ENCODE measurements around the gene DUSP28. TPM values are rescaled to one million over a fixed set of nuclear protein-coding genes. Genes with fewer than 3 reads are reported as not detected.
"Not testable (repeated sequence)": the region's sequence is repeated elsewhere in the genome, so short reads cannot be mapped to it uniquely, and the experiment has no call there.

Gene DUSP28, protein sequence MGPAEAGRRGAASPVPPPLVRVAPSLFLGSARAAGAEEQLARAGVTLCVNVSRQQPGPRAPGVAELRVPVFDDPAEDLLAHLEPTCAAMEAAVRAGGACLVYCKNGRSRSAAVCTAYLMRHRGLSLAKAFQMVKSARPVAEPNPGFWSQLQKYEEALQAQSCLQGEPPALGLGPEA
- 9.2 and 9.6 TPM in 2 replicates for total RNA-seq

DNA sequence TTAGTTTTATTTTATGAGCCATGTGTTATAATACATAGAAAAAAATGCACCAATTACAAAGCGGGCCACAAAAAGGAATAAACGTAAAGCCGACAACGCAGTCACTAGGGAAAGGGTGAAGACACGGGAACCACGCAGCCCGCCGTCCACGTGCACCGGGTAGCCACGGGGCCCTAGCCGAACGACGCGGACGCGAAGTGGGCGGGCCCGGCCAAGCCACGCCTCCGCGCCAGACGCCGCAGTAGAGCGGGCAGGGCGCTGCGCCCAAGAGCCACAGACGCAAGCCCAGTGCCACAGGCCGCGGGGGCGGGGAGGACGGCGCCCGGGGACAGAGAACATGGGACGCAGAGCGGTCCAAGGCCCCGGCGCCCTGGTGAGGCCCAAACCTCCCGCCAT, at the start of gene DUSP28:
TSS of gene DUSP28 (plus strand) at position 274 of the 396 bp plus-strand sequence. CDS start 328 bp downstream, outside the sequence.
- intact Hi-C loops (cut with micrococcal nuclease), result loop anchor here (1.0 to 10.0 kb wide), 7 partner anchors 8 to 1325 kb away; partner anchors contain the start of genes NDUFA10 and RNPEPL1

DNA sequence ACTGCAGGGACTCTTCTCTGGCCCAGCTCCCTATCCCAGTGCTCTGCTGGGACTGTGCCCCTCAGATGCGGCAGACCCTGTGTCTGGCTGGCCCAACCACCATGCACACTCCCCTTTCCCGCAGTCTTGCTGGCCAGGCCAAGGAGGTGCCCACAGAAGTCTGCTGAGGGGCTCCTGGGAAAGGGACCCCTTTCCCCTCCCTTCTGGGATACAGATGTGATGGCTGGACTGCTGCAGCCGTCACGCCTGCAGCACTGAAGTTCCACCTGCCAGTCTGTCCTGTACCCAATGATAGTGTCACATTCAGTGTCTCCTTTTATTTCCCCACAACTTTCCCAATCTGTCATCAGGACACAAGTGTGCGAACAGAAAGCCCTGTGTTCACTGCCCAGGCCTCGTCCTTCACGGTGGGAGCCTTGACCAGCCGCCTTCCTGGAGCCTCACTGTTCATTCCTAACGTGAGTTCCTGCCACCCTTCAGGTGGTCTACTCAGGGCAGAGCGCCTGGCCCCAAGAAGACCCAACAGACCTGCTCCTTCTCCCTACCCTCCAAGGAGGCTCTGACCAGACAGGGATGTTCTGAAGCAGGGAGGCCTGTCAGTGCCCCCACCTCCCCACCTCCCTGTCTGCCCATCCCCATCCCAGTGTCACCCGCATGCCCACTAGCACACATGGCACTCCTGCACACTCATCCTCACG, 49.5 kb upstream of the DUSP28 start:
- intact Hi-C loops (cut with micrococcal nuclease), result loop anchor here (5.0 kb wide), 1 partner anchor 77 kb away; the partner anchor contains the start of gene CAPN10

DNA sequence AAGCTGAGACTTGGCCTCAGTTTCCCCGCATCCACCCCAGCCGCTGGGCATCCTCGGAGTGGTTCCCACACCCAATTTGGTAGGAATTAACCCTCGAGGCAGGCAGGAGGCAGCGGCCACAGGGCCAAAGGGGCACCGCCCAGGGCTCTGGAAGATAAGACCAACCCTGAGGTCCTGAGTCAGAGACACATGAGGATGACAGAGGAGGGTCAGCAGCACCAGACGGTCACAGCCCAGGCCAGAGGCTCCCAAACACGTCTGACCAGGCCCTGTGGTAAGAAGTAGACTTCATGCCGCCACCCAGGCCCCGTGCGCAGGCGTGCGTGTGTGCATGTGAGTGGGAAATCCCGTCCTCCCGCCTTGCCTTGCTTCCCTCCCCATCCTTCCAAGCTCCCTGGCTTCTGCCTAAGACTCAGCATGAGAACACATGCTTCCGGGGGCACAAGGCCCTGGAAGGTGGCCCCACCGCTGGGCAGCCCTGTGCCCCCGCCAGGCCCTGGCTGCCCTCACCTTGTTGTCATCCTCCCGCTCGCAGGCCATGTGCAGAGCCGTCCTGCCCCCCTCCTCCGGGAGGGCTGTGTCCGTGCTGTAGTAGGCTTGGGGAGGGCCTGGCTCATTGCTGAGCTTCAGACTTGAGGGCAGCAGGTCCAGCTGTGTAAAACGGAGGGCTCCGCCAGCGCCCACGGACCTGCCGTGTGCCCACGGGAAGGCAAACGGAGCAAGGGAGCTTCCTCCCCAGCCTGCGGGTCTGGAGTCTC, 48.6 kb upstream of the DUSP28 start:
- intact Hi-C loops (cut with micrococcal nuclease), result loop anchor here (5.0 kb wide), 1 partner anchor 76 kb away; the partner anchor contains the start of gene CAPN10

DNA sequence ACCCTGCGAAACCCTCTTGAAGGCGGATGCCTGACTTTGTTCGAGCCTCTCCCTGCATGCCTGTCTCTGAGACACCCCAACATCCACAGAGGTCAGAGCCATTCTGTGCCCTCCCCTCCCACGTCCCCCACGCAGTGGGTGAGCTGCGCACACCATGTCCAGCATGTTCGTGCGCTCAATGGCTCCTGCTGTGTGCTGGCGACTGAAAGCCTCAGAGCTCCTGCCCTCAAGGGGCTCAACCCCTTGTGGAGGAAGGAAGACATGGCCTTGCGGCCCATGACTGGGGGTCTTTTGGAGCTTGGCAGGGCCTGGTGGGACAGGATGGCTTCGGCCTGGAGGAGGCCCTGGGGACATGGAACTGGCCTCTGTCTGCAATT, 48.1 kb upstream of the DUSP28 start:
- intact Hi-C loops (cut with micrococcal nuclease), result loop anchor here (5.0 kb wide), 1 partner anchor 75 kb away; the partner anchor contains the start of gene CAPN10

DNA sequence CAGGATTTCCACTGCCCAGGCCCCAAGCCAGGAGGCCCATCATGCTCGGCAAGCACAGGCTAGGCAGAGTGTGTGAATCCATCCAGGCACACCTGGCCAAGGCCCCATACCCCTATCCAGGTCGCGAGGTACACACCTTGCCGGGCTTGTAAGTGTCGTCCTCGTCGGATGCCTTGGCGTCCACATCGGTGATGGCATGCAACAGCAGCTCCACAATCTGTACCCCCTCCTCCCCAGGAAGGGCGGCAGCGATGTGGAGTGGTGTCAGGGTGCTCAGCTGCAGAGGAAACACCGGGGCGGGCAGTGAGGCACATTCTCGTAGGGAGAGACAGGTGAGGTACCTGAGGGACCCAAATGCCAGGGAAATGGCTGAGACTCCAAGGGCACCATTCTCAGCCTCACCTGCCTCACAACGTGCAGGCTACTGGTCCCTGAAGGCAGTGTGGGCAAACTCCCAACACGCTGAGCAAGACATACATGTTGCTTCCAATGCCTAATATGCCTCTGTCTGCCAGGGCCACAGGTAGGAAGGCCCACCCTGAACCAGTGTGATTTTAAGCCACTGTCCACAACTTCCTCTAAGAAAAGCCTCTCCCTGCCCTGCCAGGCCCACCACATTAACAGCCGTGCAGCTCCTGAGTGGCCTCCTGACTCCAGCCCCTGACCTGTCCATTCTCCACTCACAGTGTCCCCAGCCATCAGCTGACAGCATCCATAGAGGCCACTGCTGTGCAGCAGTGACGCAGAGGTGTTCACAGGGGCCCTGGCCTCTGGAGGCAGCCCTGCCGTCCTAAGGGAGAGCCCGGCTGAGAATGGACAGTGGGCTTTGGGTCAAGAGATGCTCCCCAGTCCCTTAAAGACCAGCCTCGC, 47.3 kb upstream of the DUSP28 start:
- intact Hi-C loops (cut with micrococcal nuclease), result loop anchor here (5.0 kb wide), 1 partner anchor 74 kb away; the partner anchor contains the start of gene CAPN10

DNA sequence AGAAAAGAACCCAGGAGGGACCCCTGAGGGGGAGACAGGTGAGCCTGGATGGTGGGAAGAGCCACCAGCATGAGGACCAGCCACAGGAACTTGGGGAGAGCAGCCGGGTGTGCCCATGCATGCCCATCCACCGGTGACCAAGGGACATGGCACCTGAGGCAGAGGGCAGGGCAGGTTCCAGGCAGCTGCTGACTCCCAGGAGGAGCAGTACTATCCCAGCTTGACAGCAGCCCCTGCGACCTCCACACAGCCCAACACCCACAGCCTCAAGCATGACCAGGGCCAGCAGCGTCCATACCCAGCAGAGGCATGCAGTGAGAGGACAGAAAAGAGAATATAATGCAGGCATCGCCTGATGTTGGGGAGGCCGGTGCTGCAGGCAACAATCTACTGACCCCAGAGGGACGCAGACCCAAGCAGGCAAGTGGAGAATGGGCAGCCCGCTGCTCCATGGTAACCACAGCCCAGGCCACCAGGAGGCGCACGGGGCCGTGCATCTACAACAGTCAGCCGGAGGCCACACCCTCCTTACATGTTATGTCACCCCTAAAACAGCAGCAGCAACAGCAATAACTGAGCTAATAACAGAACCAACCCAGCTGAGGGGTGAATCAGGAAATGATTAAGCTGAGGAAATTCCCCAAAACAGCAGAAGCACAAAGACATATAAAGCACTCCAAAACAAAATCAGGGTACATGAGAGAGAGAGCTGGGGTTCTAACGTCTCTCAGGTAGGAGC, 46.4 kb upstream of the DUSP28 start:
- intact Hi-C loops (cut with micrococcal nuclease), result loop anchor here (1.0 to 5.0 kb wide), 4 partner anchors 47 to 319 kb away; partner anchors contain the start of genes CAPN10 and DUSP28

DNA sequence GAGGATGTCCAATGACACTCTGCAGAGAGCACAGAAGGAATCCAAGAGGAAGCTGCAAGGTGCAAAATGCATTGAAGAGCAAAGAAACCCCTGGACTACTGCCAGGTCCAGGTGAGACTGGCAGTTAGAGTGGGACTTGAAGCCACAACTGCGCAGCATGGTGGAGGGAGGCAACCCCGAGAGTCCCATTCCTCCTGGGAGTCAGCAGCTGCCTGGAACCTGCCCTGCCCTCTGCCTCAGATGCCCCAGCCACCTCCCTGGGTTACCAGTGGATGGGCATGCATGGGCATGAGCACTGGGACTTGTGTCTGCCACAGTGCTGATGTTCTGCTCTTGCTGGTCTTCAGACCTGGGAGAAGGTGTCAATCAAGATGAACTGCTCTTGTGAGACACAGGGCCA, 45.5 kb upstream of the DUSP28 start:
- intact Hi-C loops (cut with micrococcal nuclease), result loop anchor here (1.0 to 5.0 kb wide), 4 partner anchors 46 to 318 kb away; partner anchors contain the start of genes CAPN10 and DUSP28

DNA sequence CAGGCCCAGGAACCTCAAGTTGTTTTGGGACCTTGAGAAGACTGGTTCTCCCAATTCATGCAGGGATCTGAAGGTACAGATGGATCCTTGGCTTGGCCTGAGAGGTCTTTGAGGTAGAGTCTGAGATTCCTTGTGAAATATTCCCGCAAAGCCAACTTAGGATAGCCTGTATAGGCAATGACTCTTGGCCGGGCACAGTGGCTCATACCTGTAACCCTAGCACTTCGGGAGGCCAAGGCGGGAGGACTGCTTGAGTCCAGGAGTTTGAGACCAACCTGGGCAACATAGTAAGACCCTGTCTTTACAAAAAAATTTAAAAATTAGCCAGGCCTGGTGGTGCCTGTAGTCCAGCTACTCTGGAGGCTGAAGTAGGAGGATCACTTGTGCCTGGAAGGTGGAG, 42.8 kb upstream of the DUSP28 start:
- intact Hi-C loops (cut with micrococcal nuclease), result no loop called here

DNA sequence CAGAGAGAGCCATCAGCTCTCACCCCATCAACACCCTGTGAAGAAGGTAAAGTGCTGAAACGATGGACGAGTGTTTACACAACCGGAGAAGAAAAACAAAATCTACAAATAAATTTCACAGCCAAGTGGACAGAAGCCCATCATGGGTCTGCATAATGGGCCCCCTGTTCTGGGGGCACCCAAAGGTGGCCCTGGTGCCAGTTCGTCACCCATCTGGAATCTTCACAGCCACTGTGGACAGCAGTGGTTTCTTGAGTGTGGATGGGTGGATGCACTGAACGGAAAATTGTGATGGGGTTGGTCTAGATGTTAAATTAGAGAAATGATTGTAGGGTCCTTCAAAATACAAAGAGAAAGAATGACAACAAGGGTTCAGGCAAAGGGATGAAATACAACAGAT, 41.2 kb upstream of the DUSP28 start:
- intact Hi-C loops (cut with micrococcal nuclease), result no loop called here

DNA sequence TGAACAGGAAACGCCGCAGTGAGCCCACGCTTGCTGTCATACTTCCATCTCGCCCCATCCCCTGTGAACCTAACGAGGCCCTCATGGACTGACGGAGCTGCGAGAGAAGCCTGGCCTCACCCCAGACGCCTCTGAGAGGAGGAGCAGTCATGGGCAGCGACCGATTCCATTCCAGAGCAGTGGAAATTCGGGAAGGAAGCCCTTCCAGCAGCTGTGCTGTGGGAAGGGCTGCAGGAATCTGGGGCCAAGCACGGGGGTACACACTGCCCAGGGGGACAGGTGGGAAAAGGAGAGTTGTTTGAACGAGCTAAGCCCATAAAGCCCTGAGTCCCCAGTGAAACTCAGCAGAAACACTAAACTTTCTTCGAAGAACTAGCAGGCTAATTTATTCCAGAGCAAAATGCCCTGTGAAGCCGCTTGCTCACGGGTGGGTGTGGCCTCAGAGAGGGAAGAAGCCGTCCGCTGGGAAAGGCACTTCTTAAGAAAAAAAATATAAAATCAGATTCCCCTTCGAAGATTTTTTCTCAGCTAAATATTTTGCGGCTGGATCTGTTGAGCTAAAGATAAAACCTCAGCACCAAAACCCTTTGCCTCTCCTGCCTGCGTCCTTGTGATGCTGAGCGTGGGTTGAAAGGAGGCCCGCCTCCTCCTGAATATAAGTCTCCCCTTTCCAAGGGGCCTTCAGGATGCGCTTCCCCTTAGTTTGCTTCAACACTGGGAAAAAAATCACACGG, 40.6 kb upstream of the DUSP28 start:
- intact Hi-C loops (cut with micrococcal nuclease), result no loop called here

DNA sequence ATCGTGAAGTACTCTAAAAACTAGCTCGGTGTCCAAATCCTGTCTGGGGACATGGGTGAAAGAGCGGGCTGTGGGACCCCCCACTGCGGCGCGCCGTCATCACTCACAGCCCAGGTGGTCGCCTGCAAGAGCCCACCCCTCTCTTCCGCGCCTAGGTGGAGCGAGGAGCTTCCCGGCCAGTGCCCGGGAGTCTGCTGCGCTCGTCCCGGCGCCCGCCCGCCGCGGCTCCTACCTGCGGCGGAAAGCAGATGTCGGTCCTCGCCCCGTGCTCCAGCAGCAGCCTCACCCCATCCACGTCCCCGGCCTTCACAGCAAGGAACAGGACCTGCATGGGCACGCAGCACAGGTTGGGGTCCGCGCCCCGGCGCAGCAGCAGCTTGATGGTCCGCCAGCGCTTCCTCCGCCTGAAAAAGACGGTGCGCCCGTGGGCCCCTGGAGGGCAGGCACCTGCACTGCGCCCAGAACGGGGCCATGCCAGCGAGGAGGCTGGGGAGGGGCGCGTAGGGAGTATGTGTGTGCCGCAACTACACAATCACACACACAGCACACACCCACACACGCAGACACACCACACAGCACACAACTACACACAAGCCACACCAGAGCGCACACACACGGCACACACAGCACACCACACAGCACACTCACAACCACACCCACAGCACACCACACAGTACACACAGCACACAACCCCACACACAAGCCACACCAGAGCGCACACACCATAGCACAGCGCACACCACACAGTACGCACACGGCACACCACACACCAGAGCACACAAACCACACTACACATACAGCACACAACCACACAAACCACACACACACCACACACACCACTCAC, 39.8 kb upstream of the DUSP28 start:
- intact Hi-C loops (cut with micrococcal nuclease), result no loop called here

DNA sequence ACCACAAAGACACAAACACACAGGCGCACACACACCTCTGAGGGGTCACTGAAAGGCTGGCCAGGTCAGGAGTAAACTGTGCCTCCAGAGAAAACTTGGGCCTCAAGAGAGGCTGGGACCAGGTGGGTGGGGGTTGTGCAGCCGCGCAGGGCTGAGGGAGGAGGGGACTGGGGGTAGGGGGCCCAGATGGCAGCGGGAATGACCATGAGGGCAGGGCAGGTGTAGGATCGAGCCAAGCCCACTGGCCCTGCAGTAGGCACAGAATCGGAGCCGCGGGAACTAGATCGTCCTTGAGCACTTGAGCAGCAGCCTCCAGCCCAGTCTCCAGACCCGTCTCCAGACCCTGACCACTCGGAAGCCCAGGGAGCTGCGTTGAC, 39.2 kb upstream of the DUSP28 start:
- intact Hi-C loops (cut with micrococcal nuclease), result no loop called here

DNA sequence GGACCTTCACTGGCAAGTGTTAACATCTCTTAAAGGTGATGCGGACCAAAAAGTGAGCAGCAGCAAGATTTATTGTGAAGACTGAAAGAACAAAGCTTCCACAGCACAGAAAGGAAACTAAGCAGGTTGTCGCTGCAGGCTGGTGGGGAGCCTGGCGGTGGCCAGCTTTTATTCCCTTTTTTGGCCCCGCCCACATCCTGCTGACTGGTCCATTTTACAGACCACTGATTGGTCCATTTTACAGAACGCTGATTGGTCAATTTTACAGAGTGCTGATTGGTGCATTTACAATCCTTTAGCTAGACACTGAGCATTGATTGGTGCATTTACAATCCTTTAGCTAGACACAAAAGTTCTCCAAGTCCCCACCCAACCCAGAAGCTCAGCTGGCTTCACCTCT, 38.3 kb upstream of the DUSP28 start:
- intact Hi-C loops (cut with micrococcal nuclease), result not testable (repeated sequence)

DNA sequence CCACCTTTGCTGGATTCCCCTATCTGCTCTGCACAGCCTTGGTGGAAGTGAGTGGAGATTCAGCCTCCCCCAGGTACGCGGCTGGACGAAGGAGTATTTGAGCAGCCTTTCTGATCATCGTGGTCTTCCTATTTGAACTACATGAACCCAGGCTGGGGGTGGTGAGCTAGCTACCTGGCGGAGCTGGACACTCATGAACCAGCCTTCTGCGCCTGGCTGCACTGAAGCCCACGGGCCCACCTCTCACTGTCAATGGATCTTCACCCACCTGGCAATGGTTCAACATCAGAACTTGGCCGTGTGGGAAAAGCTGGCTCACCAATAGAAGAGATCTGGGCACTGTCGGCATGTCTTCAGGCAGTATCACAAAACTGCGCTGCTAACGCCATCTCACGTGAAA, 37.8 kb upstream of the DUSP28 start:
- intact Hi-C loops (cut with micrococcal nuclease), result no loop called here

DNA sequence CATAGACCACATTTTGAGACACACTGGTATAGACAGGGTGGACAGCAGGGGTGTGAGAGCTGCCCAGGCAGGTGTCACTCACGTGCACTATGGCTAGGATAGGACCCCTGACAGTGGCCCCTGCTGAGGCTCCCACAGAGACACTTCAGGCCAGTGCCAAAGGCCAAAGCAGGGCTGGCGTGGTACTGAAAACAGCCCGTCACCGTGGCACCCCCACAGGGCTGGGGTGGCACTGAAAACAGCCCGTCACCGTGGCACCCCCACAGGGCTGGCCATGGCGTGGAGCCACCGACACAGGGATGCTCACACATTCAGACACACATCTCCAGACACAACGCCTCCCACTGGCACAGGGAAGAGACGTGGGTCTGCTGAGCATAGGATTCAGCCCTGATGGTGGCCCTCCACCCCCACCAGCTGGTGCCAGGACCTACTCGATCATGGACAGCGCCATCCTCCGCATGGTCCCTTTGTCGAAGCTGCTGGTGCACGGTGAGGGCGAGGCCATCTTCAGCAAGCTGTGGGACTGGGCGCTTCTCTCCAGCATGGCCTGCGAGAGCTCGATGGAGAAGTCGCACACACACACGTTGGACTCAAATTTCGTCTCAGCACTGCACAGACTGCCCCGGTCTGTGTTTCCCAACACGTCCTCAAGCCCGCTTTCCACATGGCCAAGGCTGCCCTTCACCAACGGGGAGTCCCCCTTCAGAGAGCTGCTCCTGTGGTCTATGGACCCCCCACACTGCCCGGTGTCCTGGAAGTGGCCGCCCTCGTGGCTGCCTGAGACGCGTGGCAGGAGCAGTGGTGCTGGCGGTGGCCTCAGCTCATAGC, 36.5 kb upstream of the DUSP28 start:
- intact Hi-C loops (cut with micrococcal nuclease), result no loop called here

DNA sequence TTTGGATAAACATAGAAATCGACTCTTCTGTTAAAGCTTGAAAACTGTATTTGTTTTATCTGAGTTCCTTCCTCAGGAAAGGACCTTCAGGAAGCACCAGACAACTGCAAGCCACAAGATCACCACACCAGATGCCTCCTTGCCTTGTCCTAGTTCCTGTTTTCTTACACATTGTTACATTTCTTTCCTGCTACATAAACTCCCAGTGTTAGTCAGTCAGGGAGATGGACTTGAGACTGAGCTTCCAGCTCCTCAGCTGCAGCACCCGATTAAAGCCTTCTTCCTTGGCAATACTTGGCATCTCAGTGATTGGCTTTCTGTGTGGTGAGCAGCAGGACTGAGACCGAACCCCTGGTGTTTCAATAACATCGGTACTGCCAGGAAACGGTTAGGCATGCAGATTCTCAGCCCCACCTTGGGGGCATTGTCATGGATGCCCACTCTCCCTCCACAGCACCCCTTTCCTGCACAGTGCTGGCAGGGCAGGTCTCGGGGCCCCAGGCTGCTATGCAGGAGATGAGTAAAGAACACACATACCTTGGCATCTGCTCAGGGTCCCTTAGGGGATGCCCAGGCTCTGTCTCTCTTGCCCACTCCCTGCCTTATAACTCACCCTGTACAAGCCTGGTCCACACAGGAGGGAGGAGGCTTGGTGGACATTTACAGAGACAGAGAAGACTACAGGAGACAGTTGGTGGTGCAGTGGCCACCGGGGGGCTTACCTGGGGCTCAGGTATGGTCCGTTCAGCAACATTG, 35.0 kb upstream of the DUSP28 start:
- intact Hi-C loops (cut with micrococcal nuclease), result no loop called here

DNA sequence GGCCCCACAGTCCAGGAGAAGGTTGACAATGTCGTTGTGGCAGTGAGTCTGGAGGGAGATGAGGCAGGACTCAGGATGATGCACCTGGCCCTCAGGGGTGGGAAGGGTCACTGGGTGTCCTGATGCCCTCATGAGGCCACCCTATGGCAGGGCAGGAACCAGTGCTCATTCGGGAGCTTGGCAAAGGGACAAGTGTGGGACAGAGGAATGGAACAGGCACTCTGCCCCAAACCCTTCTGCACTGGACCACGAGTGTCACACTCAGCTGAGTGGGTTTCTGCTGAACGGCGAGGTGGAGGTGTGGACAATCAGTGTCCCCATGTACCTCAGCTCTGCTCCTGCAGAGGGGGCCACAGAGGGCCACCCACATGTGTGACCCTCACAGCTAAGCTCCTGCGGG, 34.4 kb upstream of the DUSP28 start:
- intact Hi-C loops (cut with micrococcal nuclease), result no loop called here

Measured in T-helper 2 cell treated with Interferon-gamma antibody and Interleukin-4, amounts not matched to agents 100 ng/mL and 5 ng/mL, for 36 hours (primary cell).